Mesendoderm (in vitro differentiated cells): ENCODE measurements around the gene COMMD3. TPM values are rescaled to one million over a fixed set of nuclear protein-coding genes. Genes with fewer than 3 reads are reported as not detected.

Experiments used
- DNase-seq: peaks from one replicate; pipeline ENCODE4 v3.0.0; 2013
- H2AK5ac ChIP-seq: 2 replicates; pipeline ENCODE4 v1.6.1; 2013; ENCODE audit warnings: low read length, inconsistent platforms
- H2BK120ac ChIP-seq: 2 replicates; pipeline ENCODE4 v1.6.1; 2013; ENCODE audit warnings: low read depth, mild to moderate bottlenecking, low read length, moderate library complexity, mixed read lengths
- H2BK15ac ChIP-seq: replicated peaks from 2 replicates; pipeline ENCODE4 v1.6.1; 2013; ENCODE audit warnings: low read depth, mild to moderate bottlenecking, moderate library complexity
- H2BK5ac ChIP-seq: 2 replicates; pipeline ENCODE4 v1.6.1; 2013; ENCODE audit warnings: low read length, inconsistent platforms
- H3K18ac ChIP-seq: 2 replicates; pipeline ENCODE4 v1.6.1; 2013; ENCODE audit warnings: mild to moderate bottlenecking, low read length, mixed read lengths
- H3K23ac ChIP-seq: one replicate; pipeline ENCODE4 v1.6.1; 2013; ENCODE audit warnings: low read length
- H3K27ac ChIP-seq: 2 replicates; pipeline ENCODE4 v1.5.1; 2013; ENCODE audit warnings: low read depth, mild to moderate bottlenecking, inconsistent platforms, low read length, moderate library complexity
- H3K27me3 ChIP-seq: 2 replicates; pipeline ENCODE4 v1.6.1; 2013; ENCODE audit warnings: low read length, control low read depth, mild to moderate bottlenecking, inconsistent platforms; ENCODE audit not compliant: insufficient read depth, poor library complexity
- H3K36me3 ChIP-seq: 2 replicates; pipeline ENCODE4 v1.6.1; 2013; ENCODE audit warnings: low read length, inconsistent platforms; ENCODE audit not compliant: control insufficient read depth, insufficient read depth
- H3K4ac ChIP-seq: one replicate; pipeline ENCODE4 v1.6.1; 2013; ENCODE audit warnings: low read depth, mild to moderate bottlenecking, low read length, moderate library complexity
- H3K4me1 ChIP-seq: 2 replicates; pipeline ENCODE4 v1.6.1; 2013; ENCODE audit warnings: low read depth, low read length, inconsistent platforms; ENCODE audit not compliant: control insufficient read depth
- H3K4me2 ChIP-seq: 2 replicates; pipeline ENCODE4 v1.6.1; 2013; ENCODE audit warnings: low read length
- H3K4me3 ChIP-seq: 2 replicates; pipeline ENCODE4 v1.5.1; 2013; ENCODE audit warnings: mild to moderate bottlenecking, low read length
- H3K56ac ChIP-seq: one replicate; pipeline ENCODE4 v1.6.1; 2013; ENCODE audit warnings: low read length
- H3K79me1 ChIP-seq: 2 replicates; pipeline ENCODE4 v1.6.1; 2013; ENCODE audit warnings: low read length, inconsistent platforms
- H3K79me2 ChIP-seq: 2 replicates; pipeline ENCODE4 v1.6.1; 2013; ENCODE audit warnings: mild to moderate bottlenecking, low read length; ENCODE audit not compliant: control insufficient read depth, insufficient read depth
- H3K9ac ChIP-seq: 2 replicates; pipeline ENCODE4 v1.6.1; 2013; ENCODE audit warnings: low read length, inconsistent platforms
- H4K5ac ChIP-seq: one replicate; pipeline ENCODE4 v1.6.1; 2013; ENCODE audit warnings: low read length
- H4K8ac ChIP-seq: one replicate; pipeline ENCODE4 v1.6.1; 2013; ENCODE audit warnings: low read depth, mild to moderate bottlenecking, control low read depth, low read length, moderate library complexity
- WGBS: extraction: QIAGEN DNeasy Blood & Tissue Kit; methylation state at CpG from one replicate; pipeline ENCODE4 v1.1.7; 2013; ENCODE audit warnings: low lambda C conversion rate, missing lambda C conversion rate; ENCODE audit not compliant: insufficient coverage; ENCODE audit errors: extremely low coverage; 5-methylcytosine and 5-hydroxymethylcytosine counted together
- small RNA-seq: library from polyadenylated mRNA; stranded (forward); fragments of <200 nt; extraction: miRNeasy Mini kit (QIAGEN cat#:217004); gene quantifications from one replicate; pipeline ENCODE3, GENCODE V24; 2013; ENCODE audit not compliant: insufficient read depth

Gene COMMD3

DNA sequence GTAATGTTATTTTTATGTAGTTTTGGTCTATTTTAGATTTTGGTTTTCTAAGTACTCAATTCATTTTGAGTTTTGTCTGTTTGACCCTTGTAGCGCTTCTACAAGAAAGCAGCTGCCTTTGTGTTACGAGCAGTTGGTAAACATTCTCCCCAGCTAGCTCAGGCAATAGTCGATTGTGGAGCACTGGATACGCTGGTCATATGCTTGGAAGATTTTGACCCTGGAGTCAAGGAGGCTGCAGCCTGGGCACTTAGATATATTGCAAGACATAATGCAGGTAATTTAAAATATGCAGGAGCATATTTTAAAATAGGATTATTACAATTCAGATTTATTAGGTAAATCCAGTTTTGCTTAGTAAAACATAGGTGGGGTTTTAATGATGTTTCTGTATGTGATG lies 52.2 kb downstream of the COMMD3 start:
- no peak overlapping the region for H3K9ac ChIP-seq
- H3K18ac ChIP-seq, result no peak overlapping the region
- H3K36me3 ChIP-seq, result no peaks in the 10 kb centered on the region
- no peak overlapping the region for H3K4me2 ChIP-seq
- H3K4me3 ChIP-seq, result no peak overlapping the region
- no peak overlapping the region for H2BK15ac ChIP-seq
- WGBS, result no CpG with 5 or more reads among the region's 4 CpGs
- no peak overlapping the region for H2BK5ac ChIP-seq
- H3K23ac ChIP-seq, result no peak overlapping the region
- no peaks in the 10 kb centered on the region for H3K27me3 ChIP-seq
- no peak overlapping the region for H4K5ac ChIP-seq
- H2BK120ac ChIP-seq, result no peak overlapping the region
- no peak for DNase-seq
- H3K79me1 ChIP-seq, result no peaks in the 10 kb centered on the region
- no peak overlapping the region for H4K8ac ChIP-seq
- no peak overlapping the region for H3K4ac ChIP-seq
- no peak overlapping the region for H3K27ac ChIP-seq
- H3K79me2 ChIP-seq, result no peaks in the 10 kb centered on the region
- H3K4me1 ChIP-seq, result no peaks in the 10 kb centered on the region
- H3K56ac ChIP-seq, result no peak overlapping the region
- no peak overlapping the region for H2AK5ac ChIP-seq

DNA sequence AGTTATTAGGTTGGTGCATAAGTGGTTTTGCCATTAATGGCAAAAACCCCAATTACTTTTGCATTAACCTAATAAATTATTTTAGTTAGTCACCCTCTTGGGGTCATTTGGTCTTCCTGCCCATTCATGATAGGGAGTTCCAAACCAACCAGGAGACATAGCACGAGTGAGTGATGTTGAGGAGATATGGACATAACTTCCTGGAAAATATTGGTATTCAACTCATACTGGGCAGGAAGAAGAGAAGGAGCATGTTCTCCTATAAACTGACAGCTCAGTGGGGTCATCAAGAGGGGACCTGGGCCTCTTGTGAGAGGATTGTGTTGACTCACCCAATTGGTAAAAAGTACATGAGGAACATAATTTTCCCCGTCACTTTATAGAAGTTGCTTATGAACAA lies 52.8 kb downstream of the COMMD3 start:
- no peak overlapping the region for H3K27ac ChIP-seq
- H2BK5ac ChIP-seq, result no peak overlapping the region
- H3K27me3 ChIP-seq, result no peaks in the 10 kb centered on the region
- H3K4me3 ChIP-seq, result no peak overlapping the region
- no peak overlapping the region for H3K56ac ChIP-seq
- no peaks in the 10 kb centered on the region for H3K36me3 ChIP-seq
- DNase-seq, result no peak
- H3K9ac ChIP-seq, result no peak overlapping the region
- H4K8ac ChIP-seq, result no peak overlapping the region
- H2AK5ac ChIP-seq, result no peak overlapping the region
- H3K79me2 ChIP-seq, result no peaks in the 10 kb centered on the region
- no peak overlapping the region for H3K4me2 ChIP-seq
- WGBS, result no CpG with 5 or more reads among the region's 2 CpGs
- no peak overlapping the region for H4K5ac ChIP-seq
- no peak overlapping the region for H3K23ac ChIP-seq
- no peaks in the 10 kb centered on the region for H3K79me1 ChIP-seq
- H3K4me1 ChIP-seq, result no peaks in the 10 kb centered on the region
- no peak overlapping the region for H3K18ac ChIP-seq
- no peak overlapping the region for H2BK15ac ChIP-seq
- no peak overlapping the region for H3K4ac ChIP-seq
- no peak overlapping the region for H2BK120ac ChIP-seq

GRCh38 chr10:22369434-22370072 lies 53.4 kb downstream of the COMMD3 start:
- no peak overlapping the region for H3K56ac ChIP-seq
- no peak overlapping the region for H3K27ac ChIP-seq
- H3K27me3 ChIP-seq, result no peaks in the 10 kb centered on the region
- no peaks in the 10 kb centered on the region for H3K79me1 ChIP-seq
- H3K4me2 ChIP-seq, result no peak overlapping the region
- H4K8ac ChIP-seq, result no peak overlapping the region
- no peak overlapping the region for H3K18ac ChIP-seq
- H3K4me1 ChIP-seq, result no peaks in the 10 kb centered on the region
- H3K23ac ChIP-seq, result no peak overlapping the region
- no peak overlapping the region for H4K5ac ChIP-seq
- no peak overlapping the region for H2BK15ac ChIP-seq
- no CpG with 5 or more reads among the region's 5 CpGs for WGBS
- H2AK5ac ChIP-seq, result no peak overlapping the region
- H3K9ac ChIP-seq, result no peak overlapping the region
- no peaks in the 10 kb centered on the region for H3K36me3 ChIP-seq
- no peaks in the 10 kb centered on the region for H3K79me2 ChIP-seq
- DNase-seq, result peak; percentile 20
- no peak overlapping the region for H3K4me3 ChIP-seq
- H2BK5ac ChIP-seq, result no peak overlapping the region
- no peak overlapping the region for H2BK120ac ChIP-seq
- no peak overlapping the region for H3K4ac ChIP-seq

Small RNA genes within 50 kb of the gene (small RNA-seq; reads per million reads assigned to genes)
- gene AL158211.3, result not detected
